CD4-positive, alpha-beta T cell (primary cell): Measurements from ENCODE around the gene SUN2. TPM values are rescaled to one million over a fixed set of nuclear protein-coding genes. Genes with fewer than 3 reads are reported as not detected.

Experiments used
- ATAC-seq: fragments of 200-7000 bp; cut with Tn5 transposase; one replicate; pipeline ENCODE4 v1.10.0; 2022; ENCODE audit warnings: mild to moderate bottlenecking; ENCODE audit not compliant: poor library complexity
- CTCF ChIA-PET: fragments of 350-600 bp; sonication (Branson Sonifier 250); formaldehyde crosslinking; loops from one replicate; lab custom pipeline; 2021; ENCODE audit warnings: antibody characterized with exemption, inconsistent platforms; lab: Charles Lee
- POLR2A ChIA-PET: fragments of 350-600 bp; sonication (Branson Sonifier 250); formaldehyde crosslinking; loops from one replicate; lab custom pipeline; 2021; ENCODE audit warnings: antibody characterized with exemption, inconsistent platforms; lab: Charles Lee
- DNase-seq, 14 experiments: peaks; one replicate each; pipeline ENCODE4 v3.0.0-alpha.2; 2013 to 2020; ENCODE audit warnings: mixed read lengths in 2 of 14
- H3K27ac ChIP-seq, 2 donors: one replicate each; pipeline versions ENCODE4 v1.5.1 to v1.7.0; 2013; ENCODE audit warnings: low read length in 2 of 2, low read depth in 1 of 2, mild to moderate bottlenecking in 1 of 2
- H3K27me3 ChIP-seq, 2 experiments: 1 replicate in 1 of 2; 2 replicates in 1 of 2; pipeline versions ENCODE4 v1.6.1 to v1.7.0; 2013; ENCODE audit warnings: low read length in 2 of 2, control low read depth in 1 of 2, mild to moderate bottlenecking in 1 of 2, moderate library complexity in 1 of 2; ENCODE audit not compliant: insufficient read depth in 2 of 2, control insufficient read depth in 1 of 2
- H3K36me3 ChIP-seq: one replicate; pipeline ENCODE4 v1.6.1; 2013; ENCODE audit warnings: low read length, control low read depth; ENCODE audit not compliant: insufficient read depth
- H3K4me1 ChIP-seq: one replicate; pipeline ENCODE4 v1.6.1; 2013; ENCODE audit warnings: low read length, control low read depth; ENCODE audit not compliant: insufficient read depth
- H3K4me3 ChIP-seq: one replicate; pipeline ENCODE4 v1.5.1; 2013; ENCODE audit warnings: mild to moderate bottlenecking, low read length, moderate library complexity
- H3K9me3 ChIP-seq, 2 experiments: 1 replicate in 1 of 2; 2 replicates in 1 of 2; pipeline versions ENCODE4 v1.6.1 to v1.7.0; 2013; ENCODE audit warnings: low read length in 2 of 2, mild to moderate bottlenecking in 2 of 2, control low read depth in 1 of 2, moderate library complexity in 1 of 2; ENCODE audit not compliant: control insufficient read depth in 1 of 2, insufficient read depth in 1 of 2
- H3K27ac Mint-ChIP-seq: one replicate; pipeline ENCODE4 v1.8.0; 2020; ENCODE audit warnings: mixed read lengths
- H3K27me3 Mint-ChIP-seq: one replicate; pipeline ENCODE4 v1.8.0; 2021; ENCODE audit warnings: mixed read lengths
- H3K36me3 Mint-ChIP-seq: one replicate; pipeline ENCODE4 v1.8.0; 2021; ENCODE audit warnings: low read depth, mixed read lengths
- H3K4me1 Mint-ChIP-seq: one replicate; pipeline ENCODE4 v1.8.0; 2021; ENCODE audit warnings: low read depth, mixed read lengths
- H3K4me3 Mint-ChIP-seq: one replicate; pipeline ENCODE4 v1.8.0; 2020; ENCODE audit warnings: mild to moderate bottlenecking, mixed read lengths
- H3K9me3 Mint-ChIP-seq: one replicate; pipeline ENCODE4 v1.8.0; 2020; ENCODE audit warnings: mixed read lengths
- intact Hi-C, 2 experiments: fragments of 100-400 bp; cut with DNase I in 1 of 2; cut with micrococcal nuclease in 1 of 2; formaldehyde crosslinking; loops; one replicate each; pipeline versions ENCODE4 v1.15.1 to v1.9.0; 2023 to 2025; cut with DNase I, micrococcal nuclease
- total RNA-seq, 174 experiments: library from RNA in 2 of 174; stranded (reverse) in 2 of 174; gene quantifications; one replicate each; pipeline ENCODE4 v1.2.3 and lab custom pipeline; 2021 to 2026
- TF ChIP-seq, protein P1 (sequence below): fragments of 200-600 bp; IDR thresholded peaks from one replicate; pipeline ENCODE4 v1.8.0; 2022; ENCODE audit warnings: antibody characterized with exemption, mild to moderate bottlenecking

The SUN2 gene
- total RNA-seq, 2 experiments from 2014 or later: 440 to 453 TPM

GRCh38 chr22:38733724-38734381 lies 21.9 kb downstream of the SUN2 start:
- ChIA-PET POLR2A (interaction anchor here (1.2 to 21.7 kb wide), 11 partner anchors 10 to 149 kb away, joined by 3 to 752 read pairs (median 19); partner anchors contain the start of genes CBX6, CBY1, FAM227A and GTPBP1), CTCF (interaction anchor here (1.2 to 2.7 kb wide), 8 partner anchors 8 to 68 kb away, joined by 4 to 15 read pairs (median 6); partner anchors contain the start of gene GTPBP1)
- H3K27ac Mint-ChIP-seq: peak overlapping the region; percentile 88
- Histone ChIP-seq H3K27ac (peak overlapping the region; percentile 14 to 35), H3K9me3 (no peaks in the 10 kb centered on the region), H3K4me1 (peaks cover 59% of the 10 kb centered on the region), H3K4me3 (no peak overlapping the region), H3K36me3 (peaks cover 75% of the 10 kb centered on the region), H3K27me3 (no peaks in the 10 kb centered on the region)
- peak in 1 of 14 experiments; percentile 34 for DNase-seq
- TF ChIP-seq, protein P1, sequence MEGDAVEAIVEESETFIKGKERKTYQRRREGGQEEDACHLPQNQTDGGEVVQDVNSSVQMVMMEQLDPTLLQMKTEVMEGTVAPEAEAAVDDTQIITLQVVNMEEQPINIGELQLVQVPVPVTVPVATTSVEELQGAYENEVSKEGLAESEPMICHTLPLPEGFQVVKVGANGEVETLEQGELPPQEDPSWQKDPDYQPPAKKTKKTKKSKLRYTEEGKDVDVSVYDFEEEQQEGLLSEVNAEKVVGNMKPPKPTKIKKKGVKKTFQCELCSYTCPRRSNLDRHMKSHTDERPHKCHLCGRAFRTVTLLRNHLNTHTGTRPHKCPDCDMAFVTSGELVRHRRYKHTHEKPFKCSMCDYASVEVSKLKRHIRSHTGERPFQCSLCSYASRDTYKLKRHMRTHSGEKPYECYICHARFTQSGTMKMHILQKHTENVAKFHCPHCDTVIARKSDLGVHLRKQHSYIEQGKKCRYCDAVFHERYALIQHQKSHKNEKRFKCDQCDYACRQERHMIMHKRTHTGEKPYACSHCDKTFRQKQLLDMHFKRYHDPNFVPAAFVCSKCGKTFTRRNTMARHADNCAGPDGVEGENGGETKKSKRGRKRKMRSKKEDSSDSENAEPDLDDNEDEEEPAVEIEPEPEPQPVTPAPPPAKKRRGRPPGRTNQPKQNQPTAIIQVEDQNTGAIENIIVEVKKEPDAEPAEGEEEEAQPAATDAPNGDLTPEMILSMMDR: no peak
- no peaks in the 10 kb centered on the region for H3K27me3 Mint-ChIP-seq
- no peaks in the 10 kb centered on the region for H3K9me3 Mint-ChIP-seq
- ATAC-seq: peak; percentile 7
- H3K36me3 Mint-ChIP-seq: peaks cover 97% of the 10 kb centered on the region
- intact Hi-C loops: loop anchor here in 1 of 2 experiments (2.0 to 5.0 kb wide), 3 partner anchors 15 to 108 kb away; partner anchors contain the start of gene NPTXR
- peak overlapping the region; percentile 34 for H3K4me3 Mint-ChIP-seq
- peaks cover 67% of the 10 kb centered on the region for H3K4me1 Mint-ChIP-seq

GRCh38 chr22:38733329-38733723 lies 22.5 kb downstream of the SUN2 start:
- H3K36me3 Mint-ChIP-seq: peaks cover 97% of the 10 kb centered on the region
- no peaks in the 10 kb centered on the region for H3K9me3 Mint-ChIP-seq
- H3K27ac ChIP-seq: peak overlapping the region; percentile 14 to 35
- peaks cover 67% of the 10 kb centered on the region for H3K4me1 Mint-ChIP-seq
- H3K27me3 Mint-ChIP-seq: no peaks in the 10 kb centered on the region
- no peaks in the 10 kb centered on the region for H3K9me3 ChIP-seq
- CTCF ChIA-PET: interaction anchor here (0.6 to 2.7 kb wide), 13 partner anchors 8 to 69 kb away, joined by 3 to 15 read pairs (median 5); partner anchors contain the start of genes GTPBP1, SUN2 and TOMM22
- no peak overlapping the region for H3K4me3 ChIP-seq
- H3K4me3 Mint-ChIP-seq: peak overlapping the region; percentile 4
- H3K27ac Mint-ChIP-seq: peak overlapping the region; percentile 88
- intact Hi-C loops: loop anchor here in 1 of 2 experiments (2.0 to 5.0 kb wide), 2 partner anchors 33 to 109 kb away; partner anchors contain the start of gene NPTXR
- no peaks in the 10 kb centered on the region for H3K27me3 ChIP-seq
- H3K36me3 ChIP-seq: peaks cover 75% of the 10 kb centered on the region
- peak in 11 of 14 experiments; percentile 45 to 71 (median 54) for DNase-seq
- TF ChIP-seq, protein P1: peak; percentile 87
- H3K4me1 ChIP-seq: peaks cover 54% of the 10 kb centered on the region
- POLR2A ChIA-PET: interaction anchor here (1.2 to 21.7 kb wide), 14 partner anchors 9 to 210 kb away, joined by 3 to 752 read pairs (median 8); partner anchors contain the start of genes CBX6, CBY1, FAM227A and GTPBP1
- peak; percentile 54 for ATAC-seq

DNA sequence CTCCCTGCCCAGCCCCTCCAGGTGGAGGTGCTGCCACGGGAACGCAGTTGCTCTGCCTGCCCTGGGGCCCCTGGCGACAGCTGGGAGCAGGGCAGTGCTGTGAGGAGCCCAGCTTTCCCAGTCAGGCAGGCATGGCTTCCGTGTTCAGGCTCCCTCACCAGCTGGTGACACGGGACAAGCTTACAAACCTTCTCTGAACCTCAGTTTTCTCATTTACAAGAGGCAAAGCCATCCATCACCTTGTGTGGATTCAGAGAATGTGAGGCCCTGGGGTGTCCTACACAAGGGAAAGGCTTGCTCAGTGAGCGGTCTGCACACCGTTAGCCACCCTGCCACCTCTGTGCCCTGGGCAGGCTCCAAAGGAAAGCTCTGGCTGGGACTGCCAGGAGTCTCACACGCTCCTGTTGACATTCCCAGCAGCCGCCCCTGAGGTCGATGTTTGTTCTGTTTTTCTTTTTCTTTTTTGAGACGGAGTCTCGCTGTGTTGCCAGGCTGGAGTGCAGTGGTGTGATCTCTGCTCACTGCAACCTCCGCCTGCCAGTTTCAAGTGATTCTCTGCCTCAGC lies 23.5 kb downstream of the SUN2 start:
- H3K27ac Mint-ChIP-seq: peak overlapping the region; percentile 88

More for the DNA sequence above, 23.5 kb downstream of the SUN2 start:
- peak overlapping the region in 1 of 2 donors; percentile 11 for H3K27ac ChIP-seq
- TF ChIP-seq, protein P1: no peak
- no peaks in the 10 kb centered on the region for H3K27me3 ChIP-seq
- no peak for ATAC-seq
- no peak overlapping the region for H3K4me3 Mint-ChIP-seq
- peaks cover 97% of the 10 kb centered on the region for H3K36me3 Mint-ChIP-seq
- ChIA-PET POLR2A (interaction anchor here (0.9 to 21.7 kb wide), 16 partner anchors 8 to 209 kb away, joined by 3 to 752 read pairs (median 9); partner anchors contain the start of genes CBX6, CBY1, FAM227A and GTPBP1), CTCF (interaction anchor here (0.7 to 2.7 kb wide), 6 partner anchors 12 to 51 kb away, joined by 3 to 15 read pairs (median 4); partner anchors contain the start of gene TOMM22)
- H3K27me3 Mint-ChIP-seq: no peaks in the 10 kb centered on the region
- intact Hi-C loops: loop anchor here in 1 of 2 experiments (2.0 to 5.0 kb wide), 2 partner anchors 34 to 110 kb away; partner anchors contain the start of gene NPTXR
- no peaks in the 10 kb centered on the region for H3K9me3 Mint-ChIP-seq
- H3K4me1 Mint-ChIP-seq: peaks cover 57% of the 10 kb centered on the region
- no peaks in the 10 kb centered on the region for H3K9me3 ChIP-seq
- H3K4me3 ChIP-seq: no peak overlapping the region
- peaks cover 75% of the 10 kb centered on the region for H3K36me3 ChIP-seq
- H3K4me1 ChIP-seq: peaks cover 44% of the 10 kb centered on the region
- peak in 1 of 14 experiments; percentile 28 for DNase-seq
